ENCODE data around the gene KY. TPM values are rescaled to one million over a fixed set of nuclear protein-coding genes. Genes with fewer than 3 reads are reported as not detected.

The KY gene
- total and polyA plus RNA-seq, 4 donors: 0.06 to 0.21 (median 0.15) TPM; not detected in 1

DNA sequence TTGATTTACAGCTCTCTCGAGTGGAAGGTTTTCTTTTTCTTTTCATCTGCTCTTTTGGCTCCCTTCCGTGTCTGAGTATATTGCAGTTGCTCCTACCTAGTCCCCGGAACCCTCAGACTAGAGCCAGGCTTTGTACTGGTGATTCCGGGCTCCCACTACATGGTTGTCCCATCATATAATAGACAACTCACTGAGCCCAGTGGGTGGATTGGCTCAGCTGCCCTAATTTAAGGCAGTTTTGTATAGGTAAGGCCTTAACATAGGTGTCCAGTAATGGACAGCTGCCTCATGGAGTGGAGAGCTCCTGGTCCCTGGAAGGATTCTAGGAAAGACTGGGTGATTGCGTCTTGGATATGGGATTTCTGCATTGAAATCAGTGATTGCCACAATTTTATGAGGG, 58.0 kb downstream of the KY start:
- no peak for DNase-seq
- no peaks in the 10 kb centered on the region for H3K36me3 ChIP-seq (ENCODE audit: control insufficient read depth in 4 of 4, insufficient read depth in 4 of 4, low read length in 4 of 4)
- peaks cover 0 to 10% (median 0%) of the 10 kb centered on the region in 5 donors for H3K4me1 ChIP-seq (ENCODE audit: control insufficient read depth in 5 of 5, insufficient read depth in 5 of 5, low read length in 5 of 5)
- H3K27me3 ChIP-seq (ENCODE audit: control insufficient read depth in 3 of 3, insufficient read depth in 3 of 3, low read length in 2 of 3): no peaks in the 10 kb centered on the region
- TF ChIP-seq, protein P1, sequence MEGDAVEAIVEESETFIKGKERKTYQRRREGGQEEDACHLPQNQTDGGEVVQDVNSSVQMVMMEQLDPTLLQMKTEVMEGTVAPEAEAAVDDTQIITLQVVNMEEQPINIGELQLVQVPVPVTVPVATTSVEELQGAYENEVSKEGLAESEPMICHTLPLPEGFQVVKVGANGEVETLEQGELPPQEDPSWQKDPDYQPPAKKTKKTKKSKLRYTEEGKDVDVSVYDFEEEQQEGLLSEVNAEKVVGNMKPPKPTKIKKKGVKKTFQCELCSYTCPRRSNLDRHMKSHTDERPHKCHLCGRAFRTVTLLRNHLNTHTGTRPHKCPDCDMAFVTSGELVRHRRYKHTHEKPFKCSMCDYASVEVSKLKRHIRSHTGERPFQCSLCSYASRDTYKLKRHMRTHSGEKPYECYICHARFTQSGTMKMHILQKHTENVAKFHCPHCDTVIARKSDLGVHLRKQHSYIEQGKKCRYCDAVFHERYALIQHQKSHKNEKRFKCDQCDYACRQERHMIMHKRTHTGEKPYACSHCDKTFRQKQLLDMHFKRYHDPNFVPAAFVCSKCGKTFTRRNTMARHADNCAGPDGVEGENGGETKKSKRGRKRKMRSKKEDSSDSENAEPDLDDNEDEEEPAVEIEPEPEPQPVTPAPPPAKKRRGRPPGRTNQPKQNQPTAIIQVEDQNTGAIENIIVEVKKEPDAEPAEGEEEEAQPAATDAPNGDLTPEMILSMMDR (IDR thresholded peaks at IDR 0.05; ENCODE audit: control extremely low read depth, extremely low read depth): no peak
- H3K9me3 ChIP-seq (ENCODE audit: control insufficient read depth in 4 of 4, insufficient read depth in 3 of 4, low read length in 3 of 4): peaks cover 0 to 3% (median 0%) of the 10 kb centered on the region in 4 donors
- H3K27ac ChIP-seq (ENCODE audit: low read depth in 1 of 2, low read length in 1 of 2): no peak overlapping the region
- WGBS, 2 donors: 95 to 96% methylated on average over 5 of the region's 5 CpGs
- H3K4me3 ChIP-seq: no peak overlapping the region
- H3K9ac ChIP-seq (ENCODE audit: insufficient read depth in 1 of 2, low read length in 2 of 2): no peak overlapping the region
- ATAC-seq (ENCODE audit: insufficient read depth, low FRiP score): no peak

DNA sequence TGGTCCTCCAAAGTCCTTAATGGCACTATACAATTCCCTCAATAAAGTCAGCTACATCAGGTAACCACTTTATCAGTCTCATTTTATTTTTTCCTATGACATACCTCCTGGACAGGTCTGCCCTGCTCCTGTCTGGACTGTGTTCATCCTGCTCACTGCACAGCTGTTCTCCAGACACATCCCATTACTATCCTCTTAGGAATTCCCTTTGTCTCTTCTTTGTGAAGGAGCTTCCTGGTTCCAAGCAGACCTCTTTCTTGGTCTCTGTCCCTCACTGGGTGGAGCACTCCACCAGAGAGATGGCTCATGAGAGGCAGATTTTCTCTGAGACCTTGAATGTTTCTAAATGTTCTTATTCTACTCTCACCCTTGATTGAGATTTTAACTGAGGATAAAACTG, 60.1 kb downstream of the KY start:
- TF ChIP-seq, protein P1 (IDR thresholded peaks at IDR 0.05; ENCODE audit: control extremely low read depth, extremely low read depth): no peak
- no peak overlapping the region for H3K4me3 ChIP-seq
- H3K27me3 ChIP-seq (ENCODE audit: control insufficient read depth in 3 of 3, insufficient read depth in 3 of 3, low read length in 2 of 3): no peaks in the 10 kb centered on the region
- no peaks in the 10 kb centered on the region for H3K9me3 ChIP-seq (ENCODE audit: control insufficient read depth in 4 of 4, insufficient read depth in 3 of 4, low read length in 3 of 4)
- peaks cover 0 to 10% (median 0%) of the 10 kb centered on the region in 5 donors for H3K4me1 ChIP-seq (ENCODE audit: control insufficient read depth in 5 of 5, insufficient read depth in 5 of 5, low read length in 5 of 5)
- H3K9ac ChIP-seq (ENCODE audit: insufficient read depth in 1 of 2, low read length in 2 of 2): no peak overlapping the region
- DNase-seq (no peak), ATAC-seq (ENCODE audit: insufficient read depth, low FRiP score) (no peak)
- no peaks in the 10 kb centered on the region for H3K36me3 ChIP-seq (ENCODE audit: control insufficient read depth in 4 of 4, insufficient read depth in 4 of 4, low read length in 4 of 4)
- H3K27ac ChIP-seq (ENCODE audit: low read depth in 1 of 2, low read length in 1 of 2): no peak overlapping the region

DNA sequence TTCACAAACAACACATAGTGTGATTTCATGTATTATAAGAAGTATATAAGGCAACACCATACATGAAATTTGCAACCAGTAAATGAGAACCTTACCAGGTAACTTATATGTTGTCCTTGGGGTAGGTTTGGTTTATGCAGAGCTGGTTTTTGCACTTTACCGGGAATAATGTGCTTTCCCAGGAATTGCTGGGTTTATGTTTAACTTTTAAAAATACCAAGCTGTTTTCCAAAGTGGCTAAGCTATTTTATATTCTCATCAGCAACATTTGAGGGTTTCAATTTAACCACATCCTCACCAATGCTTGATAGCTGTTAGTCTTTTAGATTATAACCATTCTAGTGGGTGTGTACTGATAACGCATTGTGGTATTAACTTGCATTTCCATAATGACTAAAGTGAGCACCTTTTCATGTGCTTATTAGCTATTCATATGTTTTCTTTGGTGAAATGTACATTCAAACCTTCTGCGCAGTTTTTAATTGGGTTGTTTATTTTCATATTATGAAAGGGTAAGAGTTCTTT, 71.6 kb downstream of the KY start:
- Histone ChIP-seq H3K27me3 (ENCODE audit: control insufficient read depth in 3 of 3, insufficient read depth in 3 of 3, low read length in 2 of 3) (no peaks in the 10 kb centered on the region), H3K36me3 (ENCODE audit: control insufficient read depth in 4 of 4, insufficient read depth in 4 of 4, low read length in 4 of 4) (peaks cover 0 to 2% (median 0%) of the 10 kb centered on the region in 4 donors), H3K4me3 (no peak overlapping the region), H3K27ac (ENCODE audit: low read depth in 1 of 2, low read length in 1 of 2) (no peak overlapping the region), H3K9me3 (ENCODE audit: control insufficient read depth in 4 of 4, insufficient read depth in 3 of 4, low read length in 3 of 4) (no peaks in the 10 kb centered on the region), H3K4me1 (ENCODE audit: control insufficient read depth in 5 of 5, insufficient read depth in 5 of 5, low read length in 5 of 5) (peaks cover 0 to 1% (median 0%) of the 10 kb centered on the region in 5 donors), H3K9ac (ENCODE audit: insufficient read depth in 1 of 2, low read length in 2 of 2) (no peak overlapping the region)
- DNase-seq (no peak), ATAC-seq (ENCODE audit: insufficient read depth, low FRiP score) (no peak)
- TF ChIP-seq, protein P1 (IDR thresholded peaks at IDR 0.05; ENCODE audit: control extremely low read depth, extremely low read depth): no peak
- whole genome bisulfite sequencing, 2 donors: 77 to 95% methylated on average over 3 of the region's 3 CpGs

DNA sequence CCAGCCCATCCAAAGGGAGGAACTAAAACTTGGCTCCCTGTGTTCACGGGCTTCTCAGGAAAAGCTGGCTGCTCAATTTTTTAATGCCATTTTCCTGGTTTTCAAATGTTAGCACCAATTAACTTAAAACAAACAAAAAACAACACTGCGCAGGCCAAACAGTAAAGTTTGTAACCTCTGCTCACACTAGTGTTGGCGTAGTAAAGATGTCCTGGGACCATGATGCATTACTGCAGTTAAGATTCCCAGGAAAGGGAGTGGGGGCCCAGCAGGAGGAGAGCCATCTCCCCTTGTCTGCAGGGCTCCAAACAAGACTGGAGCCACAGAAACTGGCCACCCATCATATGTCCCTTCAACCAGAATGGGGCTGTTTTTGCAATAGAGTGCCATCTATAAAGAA, 74.0 kb downstream of the KY start:
- H3K27ac ChIP-seq (ENCODE audit: low read depth in 1 of 2, low read length in 1 of 2): no peak overlapping the region
- ATAC-seq (ENCODE audit: insufficient read depth, low FRiP score) (no peak), DNase-seq (no peak)
- peaks cover 0 to 4% (median 1%) of the 10 kb centered on the region in 4 donors for H3K9me3 ChIP-seq (ENCODE audit: control insufficient read depth in 4 of 4, insufficient read depth in 3 of 4, low read length in 3 of 4)
- H3K4me3 ChIP-seq: no peak overlapping the region
- 87 to 93% methylated on average over 3 of the region's 3 CpGs for WGBS, 2 donors
- H3K36me3 ChIP-seq (ENCODE audit: control insufficient read depth in 4 of 4, insufficient read depth in 4 of 4, low read length in 4 of 4): peaks cover 0 to 2% (median 0%) of the 10 kb centered on the region in 4 donors
- no peaks in the 10 kb centered on the region for H3K27me3 ChIP-seq (ENCODE audit: control insufficient read depth in 3 of 3, insufficient read depth in 3 of 3, low read length in 2 of 3)
- peaks cover 0 to 5% (median 0%) of the 10 kb centered on the region in 5 donors for H3K4me1 ChIP-seq (ENCODE audit: control insufficient read depth in 5 of 5, insufficient read depth in 5 of 5, low read length in 5 of 5)
- H3K9ac ChIP-seq (ENCODE audit: insufficient read depth in 1 of 2, low read length in 2 of 2): no peak overlapping the region
- TF ChIP-seq, protein P1 (IDR thresholded peaks at IDR 0.05; ENCODE audit: control extremely low read depth, extremely low read depth): no peak

All from lung (tissue), 12 donors.